K562 (cell line): Measurements from ENCODE around the gene SEC63.

Experiments used
- CBX3 ChIP-seq, 2 experiments: IDR thresholded peaks; 1 replicate in 1 of 2; 2 replicates in 1 of 2; pipeline ENCODE4 v1.6.1; 2012; ENCODE audit warnings: inconsistent platforms in 2 of 2, low read length in 2 of 2, borderline replicate concordance in 1 of 2, control low read depth in 1 of 2
- POLR2A ChIP-seq: fragments of 450-650 bp; conservative IDR thresholded peaks from 2 replicates; pipeline ENCODE4 v1.6.1; 2016
- SMARCB1 ChIP-seq: IDR thresholded peaks from 2 replicates; pipeline ENCODE4 v1.6.1; 2011; ENCODE audit warnings: improper control_type of control experiment, low read depth; ENCODE audit not compliant: insufficient read length
- TAF1 ChIP-seq: IDR thresholded peaks from 2 replicates; pipeline ENCODE4 v1.6.1; 2011; ENCODE audit warnings: mild to moderate bottlenecking, low read length, moderate library complexity; ENCODE audit not compliant: insufficient read depth, control insufficient read depth, severe bottlenecking; ENCODE audit errors: extremely low read depth

- TF ChIP-seq CBX3 (IDR thresholded peaks at IDR 0.05; ENCODE audit: borderline replicate concordance in 1 of 2, low read length in 2 of 2) (no peak), SMARCB1 (no peak), POLR2A (no peak), TAF1 (no peak)
Observed at GRCh38 chr6:107941199-107941598, 16.8 kb downstream of the SEC63 start.
